Lung microvascular endothelial cell (primary cell): Measurements from ENCODE around the gene ZNF563. TPM values are rescaled to one million over a fixed set of nuclear protein-coding genes. Genes with fewer than 3 reads are reported as not detected.
A peak's percentile ranks its signal among the peaks of the same experiment; 100 is the strongest.
"Not testable (repeated sequence)": the region's sequence is repeated elsewhere in the genome, so short reads cannot be mapped to it uniquely, and the experiment has no call there.

Experiments used
- DNase-seq, 2 donors: peaks; one replicate each; pipeline versions ENCODE4 v3.0.0 to v3.0.0-alpha.2; 2010; ENCODE audit warnings: low read depth in 2 of 2
- total RNA-seq: library from RNA; depleted of rRNA; stranded (reverse); fragments of >200 nt; gene quantifications from 2 replicates; pipeline ENCODE4 v1.2.1, GENCODE V29; 2014

ZNF563 gene
- total RNA-seq, result 1.5 and 1.8 TPM in 2 replicates

- peak; percentile 87 to 92 for DNase-seq
Observed at GRCh38 chr19:12333162-12334159, at the start of gene ZNF563. ZNF563 (minus strand) TSS chr19:12333633; CDS start chr19:12333482, 151 bp downstream.

DNA sequence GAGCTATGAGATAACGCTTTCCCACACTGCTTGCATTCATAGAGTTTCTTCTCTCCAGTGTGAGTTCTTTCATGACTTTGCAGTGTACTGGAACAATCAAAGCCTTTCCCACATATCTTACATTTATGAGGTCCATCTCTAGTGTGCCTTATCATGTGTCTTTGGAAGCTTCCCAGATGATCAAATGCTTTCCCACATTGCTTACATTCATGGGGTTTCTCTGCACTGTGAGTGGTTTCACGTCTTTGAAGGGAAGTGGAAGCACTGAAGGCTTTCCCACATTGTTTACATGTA lies 47.0 kb upstream of the ZNF563 start:
- DNase-seq, result no peak

DNA sequence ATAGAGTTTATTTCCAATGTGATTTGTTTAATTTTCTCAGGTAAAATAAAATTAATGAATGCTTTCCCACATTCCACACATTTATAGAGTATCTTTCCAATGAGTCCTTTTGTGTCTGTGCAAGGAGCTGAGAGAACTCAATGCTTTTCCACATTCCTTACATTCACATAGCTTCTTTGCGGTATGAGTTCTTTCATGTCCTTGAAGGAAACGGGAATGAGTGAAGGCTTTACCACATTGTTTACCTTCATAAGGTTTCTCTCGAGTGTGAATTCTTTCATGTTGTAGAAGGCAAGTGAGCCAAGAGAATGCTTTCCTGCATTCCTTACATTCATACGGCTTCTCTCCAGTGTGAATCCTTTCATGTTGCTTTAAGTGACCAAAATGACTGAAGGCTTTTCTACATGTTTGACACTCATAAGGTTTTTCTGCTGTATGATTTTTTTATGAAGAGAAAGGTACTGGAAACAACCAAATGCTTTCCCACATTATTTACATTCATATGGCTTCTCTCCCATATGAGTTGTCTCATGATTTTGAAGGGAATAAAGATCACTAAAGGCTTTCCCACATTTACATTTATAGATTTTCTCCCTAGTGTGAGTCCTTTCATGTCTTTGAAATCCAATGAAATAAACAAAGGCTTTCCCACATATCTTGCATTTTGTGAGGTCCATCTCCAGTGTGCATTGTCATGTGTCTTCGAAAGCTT lies 46.5 kb upstream of the ZNF563 start:
- DNase-seq, result no peak

DNA sequence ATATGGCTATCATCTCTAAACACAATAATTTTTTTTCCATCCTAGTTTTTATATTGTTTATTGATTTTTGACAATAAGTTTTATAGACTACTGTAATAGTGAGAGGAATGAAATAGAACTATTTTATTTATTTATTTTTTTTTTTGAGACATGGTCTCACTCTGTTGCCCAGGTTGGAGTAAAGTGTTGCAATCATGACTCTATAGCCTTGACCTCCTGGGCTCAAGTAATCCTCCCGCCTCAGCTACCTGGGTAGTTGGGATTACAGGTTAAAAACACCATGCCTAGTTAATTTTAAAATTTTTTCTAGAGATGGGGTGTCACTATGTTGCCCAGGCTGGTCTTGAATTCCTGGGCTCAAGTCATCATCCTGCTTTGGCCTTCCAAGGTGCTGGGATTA lies 40.6 kb upstream of the ZNF563 start:
- no peak for DNase-seq

- DNase-seq, result peak; percentile 95 to 97
Observed at GRCh38 chr19:12365236-12366162, 32.1 kb upstream of the ZNF563 start, which contains the start of gene ZNF442. ZNF442 (minus strand) TSS chr19:12365683; CDS start chr19:12363631, 2,052 bp downstream.

- peak in 1 of 2 donors; percentile 10 for DNase-seq
Observed at GRCh38 chr19:12364391-12365235, 31.2 kb upstream of the ZNF563 start.

GRCh38 chr19:12362236-12362635 lies 28.8 kb upstream of the ZNF563 start:
- not testable (repeated sequence) for DNase-seq

GRCh38 chr19:12353375-12353774 lies 19.9 kb upstream of the ZNF563 start:
- DNase-seq, result no peak

DNA sequence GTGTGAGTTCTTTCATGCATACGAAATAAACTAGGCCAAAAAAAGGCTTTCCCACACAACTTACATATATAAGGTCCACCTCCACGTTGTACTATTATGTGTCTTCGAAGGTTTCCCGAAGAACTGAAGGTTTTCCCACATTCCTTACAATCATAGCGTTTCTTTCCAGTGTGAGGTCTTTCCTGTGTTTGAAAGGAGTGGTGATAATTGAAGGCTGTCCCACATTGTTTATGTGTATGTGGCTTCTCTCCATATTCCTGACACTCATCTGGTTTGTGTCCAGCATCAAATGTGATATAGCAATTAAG lies 17.4 kb upstream of the ZNF563 start:
- no peak for DNase-seq

GRCh38 chr19:12350185-12350889 lies 16.9 kb upstream of the ZNF563 start:
- no peak for DNase-seq

GRCh38 chr19:12346896-12347295 lies 13.5 kb upstream of the ZNF563 start:
- DNase-seq, result no peak

DNA sequence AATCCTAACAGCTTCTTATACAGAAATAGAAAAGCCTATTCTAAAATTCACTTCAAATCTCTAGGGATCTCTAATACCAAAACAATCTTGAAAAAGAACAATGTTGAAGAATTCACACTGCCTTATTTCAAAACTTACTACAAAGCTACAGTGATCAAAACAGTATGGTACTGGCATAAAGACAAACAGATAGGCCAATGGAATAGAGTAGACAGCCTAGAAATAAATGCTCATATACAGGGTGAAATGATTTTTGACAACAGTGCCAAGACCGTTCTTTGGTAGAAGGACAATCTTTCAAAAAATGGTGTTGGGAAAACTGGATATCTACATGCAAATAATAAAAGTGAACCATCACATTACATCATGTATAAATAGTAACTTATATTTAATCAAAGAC lies 11.8 kb upstream of the ZNF563 start:
- DNase-seq, result no peak

DNA sequence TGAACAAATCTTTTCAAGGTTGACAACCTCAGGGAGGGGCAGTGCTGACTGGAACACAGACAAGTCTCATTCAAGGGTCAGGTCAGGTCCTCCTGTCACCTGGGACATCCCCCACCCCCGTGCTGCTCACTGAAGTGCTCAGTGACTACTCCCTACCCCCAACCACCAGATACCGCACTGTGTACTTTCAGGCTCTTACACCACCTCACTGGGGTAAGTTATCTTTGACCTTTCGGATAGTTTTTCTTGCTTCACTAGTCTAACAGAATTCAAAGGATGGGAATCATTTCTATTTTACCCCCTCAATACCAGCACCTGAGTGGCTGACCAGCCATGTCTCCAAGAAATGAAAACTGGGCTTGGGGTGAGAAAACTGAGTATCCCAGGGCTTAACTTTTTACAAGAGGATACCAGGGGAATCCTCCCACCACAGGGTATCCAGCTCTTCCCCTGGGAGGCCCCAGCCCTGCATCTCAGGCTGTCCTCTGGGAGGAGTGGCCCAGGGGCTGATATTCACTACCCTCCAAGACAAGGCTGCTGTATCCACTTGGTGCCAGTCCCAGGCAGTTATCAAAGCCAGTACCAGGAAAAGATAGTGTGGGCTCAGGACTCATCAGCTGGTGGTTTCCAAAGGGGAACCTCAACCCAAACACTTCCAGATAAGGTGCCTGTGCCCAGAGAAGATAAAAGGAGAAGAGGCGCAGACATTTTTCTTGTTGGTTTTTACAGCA lies 2.1 kb downstream of the ZNF563 start:
- no peak for DNase-seq

DNA sequence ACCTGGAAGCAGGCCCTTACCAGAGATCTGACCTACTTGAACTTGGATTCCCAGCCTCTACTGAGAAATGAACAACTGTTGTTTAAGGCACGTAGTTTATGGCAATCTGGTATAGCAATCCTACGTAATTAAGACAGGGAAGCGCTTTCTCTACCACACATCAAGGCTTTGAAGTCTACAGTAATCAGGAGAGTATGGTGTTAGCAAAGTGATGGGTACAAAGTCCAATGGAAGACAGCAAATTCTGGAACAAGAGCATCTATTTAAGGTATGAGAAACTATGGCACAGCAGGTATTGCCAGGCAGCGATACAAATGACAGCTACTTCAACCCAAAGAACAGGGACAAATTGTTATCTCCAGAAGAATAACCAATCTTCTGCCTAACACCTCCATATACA lies 3.1 kb downstream of the ZNF563 start:
- no peak for DNase-seq

DNA sequence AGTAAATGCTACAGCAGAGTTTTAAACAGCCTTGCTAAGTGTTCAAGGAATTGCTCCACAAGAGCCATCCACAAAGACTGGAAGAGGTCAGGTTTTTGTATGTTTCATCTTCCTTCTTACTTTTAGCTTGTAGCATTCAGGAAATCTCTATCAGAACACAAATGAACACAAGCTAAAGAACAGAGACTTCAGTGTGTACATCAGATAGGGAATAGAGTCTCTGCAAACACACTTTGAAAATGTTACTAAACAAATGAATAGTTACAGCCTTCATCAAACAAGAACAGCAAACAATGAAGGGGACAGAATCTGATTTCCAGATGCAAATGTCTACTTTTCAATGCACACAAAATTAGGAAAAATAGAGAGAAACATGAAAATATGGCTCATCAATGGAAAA lies 7.7 kb downstream of the ZNF563 start:
- no peak for DNase-seq

GRCh38 chr19:12318782-12319413 lies 14.5 kb downstream of the ZNF563 start:
- DNase-seq, result no peak

DNA sequence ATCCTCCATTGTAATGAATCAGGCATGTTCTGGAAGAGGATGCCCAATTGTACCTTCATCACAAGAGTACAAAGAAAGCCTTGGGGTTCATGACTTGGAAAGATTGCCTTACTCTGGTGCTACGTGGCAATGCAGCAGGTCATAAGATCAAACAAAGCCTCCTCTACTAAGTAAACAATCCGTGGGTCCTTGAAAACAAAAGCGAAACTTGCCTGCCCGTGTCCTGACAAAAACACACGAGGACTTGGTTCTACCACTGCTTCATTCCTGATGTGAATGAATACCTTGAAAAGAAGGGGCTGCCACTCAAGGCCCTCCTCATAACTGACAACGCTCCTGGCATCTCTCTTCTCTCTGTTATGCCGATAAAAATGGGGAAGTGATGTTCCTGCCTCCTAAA lies 18.9 kb downstream of the ZNF563 start:
- peak in 1 of 2 donors; percentile 10 for DNase-seq

- not testable (repeated sequence) for DNase-seq
Observed at GRCh38 chr19:12308891-12309290, 24.5 kb downstream of the ZNF563 start.

DNA sequence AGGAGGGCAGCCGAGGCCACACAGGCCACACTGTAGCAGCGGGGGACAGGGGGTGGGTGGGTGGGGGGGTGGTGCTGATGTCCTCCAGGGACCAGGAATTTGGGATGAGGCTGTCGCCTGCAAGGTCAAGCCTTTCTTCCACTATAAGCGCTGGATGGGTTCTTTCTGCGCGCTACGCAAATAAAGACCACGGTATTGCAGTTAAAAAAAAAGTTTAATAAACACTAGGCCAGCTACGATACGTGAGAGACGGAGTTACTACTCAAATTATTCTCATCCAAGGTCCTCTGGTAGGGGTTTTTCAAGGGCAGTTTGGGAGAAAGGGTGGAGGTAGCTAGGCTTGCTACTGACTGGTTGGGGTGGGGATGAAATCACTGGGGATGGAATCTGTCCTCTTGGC lies 38.2 kb downstream of the ZNF563 start:
- DNase-seq, result no peak
